Tibial nerve (tissue), 4 donors: ENCODE data around the gene CRELD1. TPM values are rescaled to one million over a fixed set of nuclear protein-coding genes. Genes with fewer than 3 reads are reported as not detected.

Experiments used
- DNase-seq, 2 donors: peaks; one replicate each; pipeline ENCODE4 v3.0.0-alpha.2; 2019; ENCODE audit warnings: low spot score in 2 of 2
- H3K27ac ChIP-seq, 4 donors: fragments of 200-600 bp; sonication (generic) in 3 of 4; one replicate each; pipeline ENCODE4 v1.5.1; 2017 to 2019; ENCODE audit warnings: mild to moderate bottlenecking in 1 of 4
- H3K27me3 ChIP-seq, 2 donors: fragments of 200-600 bp; sonication (generic) in 1 of 2; one replicate each; pipeline versions ENCODE4 v1.5.1 to v1.6.0; 2017 to 2019
- H3K36me3 ChIP-seq, 3 donors: fragments of 200-600 bp; sonication (generic); one replicate each; pipeline ENCODE4 v1.5.1; 2018 to 2019
- H3K4me1 ChIP-seq, 4 donors: fragments of 200-600 bp; sonication (generic) in 3 of 4; one replicate each; pipeline ENCODE4 v1.5.1; 2017 to 2019
- H3K4me3 ChIP-seq, 4 donors: fragments of 200-600 bp; sonication (generic) in 3 of 4; one replicate each; pipeline ENCODE4 v1.5.1; 2017 to 2019; ENCODE audit warnings: mild to moderate bottlenecking in 1 of 4, moderate library complexity in 1 of 4
- H3K9me3 ChIP-seq, 4 donors: fragments of 200-600 bp; sonication (generic) in 3 of 4; one replicate each; pipeline ENCODE4 v1.5.1; 2017 to 2019
- EP300 ChIP-seq, 2 donors: sonication (generic); formaldehyde crosslinking; IDR thresholded peaks; one replicate each; pipeline ENCODE4 v1.6.1; 2017; ENCODE audit warnings: antibody characterized with exemption in 2 of 2, mild to moderate bottlenecking in 1 of 2
- POLR2A ChIP-seq, 2 donors: fragments of 450-650 bp; IDR thresholded peaks; one replicate each; pipeline ENCODE4 v1.6.1; 2017; ENCODE audit warnings: antibody characterized with exemption in 2 of 2, mild to moderate bottlenecking in 2 of 2, moderate library complexity in 2 of 2
- WGBS, 2 donors: methylation state at CpG; one replicate each; pipeline ENCODE4 v1.1.5; 2018; 5-methylcytosine and 5-hydroxymethylcytosine counted together
- total RNA-seq, 4 donors: library from RNA; depleted of rRNA; stranded (reverse); fragments of >200 nt; gene quantifications; one replicate each; pipeline ENCODE4 v1.1.0, GENCODE V29; 2016
- TF ChIP-seq, protein P1 (sequence below), 5 experiments: fragments of 200-600 bp in 3 of 5; fragments of 450-650 bp in 2 of 5; sonication (generic) in 3 of 5; IDR thresholded peaks; one replicate each; pipeline ENCODE4 v1.5.1; 2016 to 2019; ENCODE audit warnings: antibody characterized with exemption in 5 of 5, mild to moderate bottlenecking in 3 of 5, moderate library complexity in 2 of 5

CRELD1 gene
- total RNA-seq, 4 donors from 2014 or later: 18.2 to 54.9 (median 27.5) TPM

DNA sequence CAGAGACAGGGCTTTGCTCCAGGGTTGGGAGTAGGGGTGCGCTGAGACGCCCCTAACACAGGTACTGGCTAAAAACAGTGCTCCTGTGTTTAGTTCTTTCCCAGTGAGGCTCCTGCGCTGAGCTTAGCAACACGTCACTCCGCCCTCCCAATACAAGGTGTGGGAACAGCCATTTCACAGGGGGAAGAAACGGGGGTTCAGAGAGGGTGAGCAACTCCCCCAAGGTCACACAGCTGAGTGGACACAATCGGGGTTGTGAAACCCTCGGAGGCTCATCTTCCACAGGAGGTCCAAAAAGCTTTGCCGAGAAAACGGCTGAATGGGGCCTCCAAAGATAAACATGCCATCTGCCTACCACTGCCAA is 17.9 kb downstream of the CRELD1 start:
- H3K27me3 ChIP-seq: no peaks in the 10 kb centered on the region
- H3K27ac ChIP-seq: no peak overlapping the region
- no peak for DNase-seq
- H3K9me3 ChIP-seq: no peaks in the 10 kb centered on the region
- peaks cover 0 to 21% (median 0%) of the 10 kb centered on the region in 3 donors for H3K36me3 ChIP-seq
- peak overlapping the region; percentile 23 to 60 (median 42) for H3K4me3 ChIP-seq
- no peak for TF ChIP-seq EP300 (IDR thresholded peaks at IDR 0.05)
- TF ChIP-seq, protein P1, sequence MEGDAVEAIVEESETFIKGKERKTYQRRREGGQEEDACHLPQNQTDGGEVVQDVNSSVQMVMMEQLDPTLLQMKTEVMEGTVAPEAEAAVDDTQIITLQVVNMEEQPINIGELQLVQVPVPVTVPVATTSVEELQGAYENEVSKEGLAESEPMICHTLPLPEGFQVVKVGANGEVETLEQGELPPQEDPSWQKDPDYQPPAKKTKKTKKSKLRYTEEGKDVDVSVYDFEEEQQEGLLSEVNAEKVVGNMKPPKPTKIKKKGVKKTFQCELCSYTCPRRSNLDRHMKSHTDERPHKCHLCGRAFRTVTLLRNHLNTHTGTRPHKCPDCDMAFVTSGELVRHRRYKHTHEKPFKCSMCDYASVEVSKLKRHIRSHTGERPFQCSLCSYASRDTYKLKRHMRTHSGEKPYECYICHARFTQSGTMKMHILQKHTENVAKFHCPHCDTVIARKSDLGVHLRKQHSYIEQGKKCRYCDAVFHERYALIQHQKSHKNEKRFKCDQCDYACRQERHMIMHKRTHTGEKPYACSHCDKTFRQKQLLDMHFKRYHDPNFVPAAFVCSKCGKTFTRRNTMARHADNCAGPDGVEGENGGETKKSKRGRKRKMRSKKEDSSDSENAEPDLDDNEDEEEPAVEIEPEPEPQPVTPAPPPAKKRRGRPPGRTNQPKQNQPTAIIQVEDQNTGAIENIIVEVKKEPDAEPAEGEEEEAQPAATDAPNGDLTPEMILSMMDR (IDR thresholded peaks at IDR 0.05): no peak
- TF ChIP-seq POLR2A (IDR thresholded peaks at IDR 0.05): no peak
- H3K4me1 ChIP-seq: peaks cover 0 to 38% (median 15%) of the 10 kb centered on the region in 4 donors
- WGBS, 2 donors: 29 to 41% methylated on average over 10 of the region's 10 CpGs

DNA sequence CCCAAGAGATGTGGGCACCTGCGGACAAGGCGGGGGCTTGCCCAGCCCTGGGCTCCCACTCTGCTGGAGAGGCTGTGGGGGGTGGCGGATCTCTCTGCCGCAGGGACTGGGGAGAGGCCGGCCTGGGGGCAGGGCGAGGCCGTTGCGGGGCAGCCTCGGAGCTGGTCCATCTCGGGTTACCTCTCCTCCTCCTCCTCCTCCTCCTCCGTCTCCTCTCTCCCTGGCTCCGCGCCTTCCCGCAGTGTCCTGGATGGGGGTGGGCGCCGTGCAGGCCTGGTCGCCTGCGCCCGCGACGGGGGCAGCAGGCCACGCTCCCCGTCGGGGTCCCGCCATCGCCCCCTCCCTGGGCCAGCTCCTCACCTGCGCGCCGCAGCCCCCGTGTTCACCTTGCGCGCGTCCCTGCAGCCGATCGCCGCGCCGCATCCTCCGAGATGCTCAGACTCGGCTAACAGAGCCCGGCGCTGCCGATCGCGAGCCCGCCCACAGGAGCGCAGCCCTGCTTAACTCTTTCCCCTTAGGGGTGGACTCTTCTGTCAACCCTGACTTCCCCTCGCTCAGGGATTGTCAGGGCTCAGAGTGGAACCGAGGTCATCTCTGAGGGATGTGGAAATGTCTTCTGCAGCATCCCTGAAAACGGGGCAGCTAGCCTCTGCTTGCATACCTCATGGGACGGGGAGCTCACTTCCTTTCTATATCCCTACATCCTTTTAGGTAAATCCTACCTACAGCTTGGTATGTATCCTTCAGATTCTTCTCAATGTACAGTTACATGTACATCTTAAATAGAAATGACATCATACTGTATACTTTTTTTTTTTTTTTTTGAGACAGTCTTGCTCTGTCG is 18.6 kb downstream of the CRELD1 start, which contains the start of gene PRRT3:
PRRT3 (minus strand) TSS at position 447 of the 844 bp plus-strand sequence. CDS start 2,293 bp downstream, outside the sequence.
- Histone ChIP-seq H3K4me3 (peak within 1 kb of the TSS; percentile 23 to 60 (median 42)), H3K4me1 (peaks cover 0 to 38% (median 15%) of the 10 kb centered on the region in 4 donors), H3K27ac (peak within 1 kb of the TSS in 1 of 4 donors; percentile 55), H3K27me3 (no peaks in the 10 kb centered on the region), H3K9me3 (no peaks in the 10 kb centered on the region), H3K36me3 (peaks cover 0 to 21% (median 0%) of the 10 kb centered on the region in 3 donors)
- WGBS, 2 donors: 4 to 8% methylated on average over 42 to 43 of the region's 52 CpGs
- TF ChIP-seq POLR2A (IDR thresholded peaks at IDR 0.05) (no peak), EP300 (IDR thresholded peaks at IDR 0.05) (no peak)
- TF ChIP-seq, protein P1 (IDR thresholded peaks at IDR 0.05): no peak
- no peak for DNase-seq

DNA sequence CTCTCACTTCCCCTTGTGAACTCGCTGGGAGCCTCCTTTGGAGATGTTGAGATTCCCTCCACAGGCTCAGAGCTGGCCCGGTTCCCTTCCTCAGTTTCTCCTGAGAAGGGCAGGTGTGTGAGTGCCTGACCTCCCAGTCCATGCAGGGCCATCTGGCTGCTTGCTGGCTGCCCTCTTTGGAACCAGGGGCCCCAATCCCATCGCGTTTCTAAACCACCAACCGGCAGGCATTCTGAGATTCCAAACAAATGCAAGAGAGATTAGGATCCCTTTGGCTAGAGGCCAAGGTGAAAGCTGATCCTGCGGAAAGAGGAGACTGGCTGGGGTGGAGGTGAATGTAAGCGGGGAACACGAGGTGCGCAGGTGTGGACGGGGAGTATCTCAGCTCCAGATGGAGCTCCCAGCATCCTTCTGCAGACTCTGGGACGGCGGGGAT is 21.5 kb downstream of the CRELD1 start:
- H3K4me3 ChIP-seq: no peak overlapping the region
- H3K27ac ChIP-seq: no peak overlapping the region
- peaks cover 0 to 12% (median 0%) of the 10 kb centered on the region in 3 donors for H3K36me3 ChIP-seq
- TF ChIP-seq EP300 (IDR thresholded peaks at IDR 0.05): no peak
- no peak for TF ChIP-seq POLR2A (IDR thresholded peaks at IDR 0.05)
- TF ChIP-seq, protein P1 (IDR thresholded peaks at IDR 0.05): no peak
- no peaks in the 10 kb centered on the region for H3K9me3 ChIP-seq
- peaks cover 0 to 26% (median 10%) of the 10 kb centered on the region in 4 donors for H3K4me1 ChIP-seq
- 47 to 52% methylated on average over 12 of the region's 12 CpGs for WGBS, 2 donors
- H3K27me3 ChIP-seq: no peaks in the 10 kb centered on the region
- no peak for DNase-seq

DNA sequence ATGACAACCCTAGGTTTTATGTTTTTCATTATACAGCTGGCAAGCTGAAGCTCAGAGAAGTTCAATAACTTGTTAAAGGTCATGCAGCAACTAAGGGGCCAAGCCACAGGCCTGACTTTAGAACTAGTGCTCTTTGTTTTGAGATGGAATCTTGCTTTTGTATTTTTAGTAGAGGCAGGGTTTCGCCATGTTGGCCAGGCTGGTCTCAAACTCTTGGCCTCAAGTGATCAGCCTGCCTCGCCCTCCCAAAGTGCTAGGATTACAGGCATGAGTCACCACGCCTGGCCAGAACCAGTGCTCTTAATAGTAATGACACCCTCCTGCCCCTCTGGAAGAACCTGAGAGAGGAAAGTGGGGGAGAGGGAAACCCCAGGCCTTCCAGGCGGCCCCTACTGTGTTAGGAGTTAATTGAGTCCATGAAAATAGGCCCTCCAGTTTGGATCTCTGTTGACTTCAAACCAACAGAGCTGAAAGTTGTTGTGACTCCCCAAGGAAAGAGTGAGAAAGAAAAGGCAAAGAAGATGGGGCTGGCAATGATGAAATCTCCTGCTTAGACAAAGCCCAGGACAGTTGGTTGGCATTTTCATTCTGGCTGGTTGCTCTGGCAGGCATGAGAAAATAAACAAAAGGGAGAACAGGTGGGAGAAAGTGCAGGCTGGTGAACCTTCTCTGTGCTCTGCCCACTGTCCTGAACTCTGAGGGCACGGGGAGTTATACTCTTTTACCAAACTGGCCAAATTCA is 22.1 kb downstream of the CRELD1 start:
- no peaks in the 10 kb centered on the region for H3K9me3 ChIP-seq
- no peak for DNase-seq
- H3K36me3 ChIP-seq: peaks cover 0 to 17% (median 0%) of the 10 kb centered on the region in 3 donors
- H3K27ac ChIP-seq: no peak overlapping the region
- TF ChIP-seq, protein P1 (IDR thresholded peaks at IDR 0.05): no peak
- TF ChIP-seq EP300 (IDR thresholded peaks at IDR 0.05) (no peak), POLR2A (IDR thresholded peaks at IDR 0.05) (no peak)
- H3K4me1 ChIP-seq: peaks cover 0 to 26% (median 10%) of the 10 kb centered on the region in 4 donors
- H3K27me3 ChIP-seq: no peaks in the 10 kb centered on the region
- WGBS, 2 donors: 70 to 72% methylated on average over 5 of the region's 5 CpGs
- no peak overlapping the region for H3K4me3 ChIP-seq
